Breast epithelium (tissue), 3 donors: ENCODE results near the gene SERTM2.

Source experiments
- POLR2A ChIP-seq: fragments of 450-650 bp; IDR thresholded peaks from one replicate; pipeline ENCODE4 v1.6.1; 2016; ENCODE audit warnings: antibody characterized with exemption, mild to moderate bottlenecking, moderate library complexity
- TF ChIP-seq, protein P1 (sequence below), 3 donors: fragments of 450-650 bp; IDR thresholded peaks; one replicate each; pipeline ENCODE4 v1.5.1; 2016 to 2017; ENCODE audit warnings: antibody characterized with exemption in 3 of 3, mild to moderate bottlenecking in 3 of 3, moderate library complexity in 3 of 3

DNA sequence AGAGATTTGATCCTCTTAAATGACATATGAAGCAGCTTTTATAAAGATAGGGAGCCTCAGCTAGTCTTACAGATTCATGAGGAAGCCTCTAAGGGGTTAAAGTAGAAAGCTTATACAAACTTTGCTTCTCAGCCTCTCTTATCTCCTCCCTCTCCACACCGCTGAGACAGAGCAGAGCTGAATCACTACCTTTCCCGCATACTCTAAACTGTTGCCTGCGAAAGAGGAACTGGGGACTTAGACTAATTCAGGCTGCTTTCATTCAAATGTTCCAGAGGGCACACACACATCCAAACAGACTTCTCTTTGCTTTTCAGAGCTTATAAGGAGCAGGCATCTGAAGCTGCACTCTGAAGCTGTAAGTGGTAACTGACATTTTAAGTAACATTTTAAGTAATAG is at the start of gene SERTM2:
- TF ChIP-seq, protein P1, sequence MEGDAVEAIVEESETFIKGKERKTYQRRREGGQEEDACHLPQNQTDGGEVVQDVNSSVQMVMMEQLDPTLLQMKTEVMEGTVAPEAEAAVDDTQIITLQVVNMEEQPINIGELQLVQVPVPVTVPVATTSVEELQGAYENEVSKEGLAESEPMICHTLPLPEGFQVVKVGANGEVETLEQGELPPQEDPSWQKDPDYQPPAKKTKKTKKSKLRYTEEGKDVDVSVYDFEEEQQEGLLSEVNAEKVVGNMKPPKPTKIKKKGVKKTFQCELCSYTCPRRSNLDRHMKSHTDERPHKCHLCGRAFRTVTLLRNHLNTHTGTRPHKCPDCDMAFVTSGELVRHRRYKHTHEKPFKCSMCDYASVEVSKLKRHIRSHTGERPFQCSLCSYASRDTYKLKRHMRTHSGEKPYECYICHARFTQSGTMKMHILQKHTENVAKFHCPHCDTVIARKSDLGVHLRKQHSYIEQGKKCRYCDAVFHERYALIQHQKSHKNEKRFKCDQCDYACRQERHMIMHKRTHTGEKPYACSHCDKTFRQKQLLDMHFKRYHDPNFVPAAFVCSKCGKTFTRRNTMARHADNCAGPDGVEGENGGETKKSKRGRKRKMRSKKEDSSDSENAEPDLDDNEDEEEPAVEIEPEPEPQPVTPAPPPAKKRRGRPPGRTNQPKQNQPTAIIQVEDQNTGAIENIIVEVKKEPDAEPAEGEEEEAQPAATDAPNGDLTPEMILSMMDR (IDR thresholded peaks at IDR 0.05): no peak
- TF ChIP-seq POLR2A: no peak
